ENCODE results near the gene VCX2.
"Not testable (repeated sequence)": the region's sequence is repeated elsewhere in the genome, so short reads cannot be mapped to it uniquely, and the experiment has no call there.

Gene VCX2

GRCh38 chrX:8171169-8171568, at the start of gene VCX2:
VCX2 (minus strand) TSS chrX:8171267; CDS start chrX:8170643, 624 bp downstream.
- not testable (repeated sequence) for ATAC-seq

GRCh38 chrX:8204943-8205342, 33.9 kb upstream of the VCX2 start:
- ATAC-seq: no peak

- no peak for ATAC-seq
Observed at GRCh38 chrX:8204169-8204935, 33.3 kb upstream of the VCX2 start.

- no peak for ATAC-seq
Observed at GRCh38 chrX:8201896-8202331, 30.8 kb upstream of the VCX2 start.

GRCh38 chrX:8196776-8197175, 25.7 kb upstream of the VCX2 start:
- no peak for ATAC-seq

DNA sequence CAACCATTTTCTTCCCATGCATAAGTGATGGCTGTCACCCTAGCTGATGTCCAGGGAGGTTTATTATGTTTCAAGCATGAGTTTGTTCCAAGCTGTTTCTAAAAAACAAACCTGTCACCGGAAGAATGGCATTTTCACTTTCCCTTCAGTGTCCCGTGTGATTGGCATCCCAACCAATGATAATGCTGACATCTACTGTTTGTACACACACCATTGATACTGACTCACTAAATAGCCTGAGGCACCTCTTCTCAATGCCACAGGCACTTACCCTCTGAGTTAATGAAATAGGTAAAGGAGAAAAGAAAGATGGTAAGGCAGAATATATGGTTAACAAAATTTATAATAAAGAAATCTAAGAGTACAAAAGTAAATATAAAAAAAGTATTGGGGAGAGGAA, 23.1 kb upstream of the VCX2 start:
- ATAC-seq: no peak

GRCh38 chrX:8192276-8192675, 21.2 kb upstream of the VCX2 start:
- no peak for ATAC-seq

DNA sequence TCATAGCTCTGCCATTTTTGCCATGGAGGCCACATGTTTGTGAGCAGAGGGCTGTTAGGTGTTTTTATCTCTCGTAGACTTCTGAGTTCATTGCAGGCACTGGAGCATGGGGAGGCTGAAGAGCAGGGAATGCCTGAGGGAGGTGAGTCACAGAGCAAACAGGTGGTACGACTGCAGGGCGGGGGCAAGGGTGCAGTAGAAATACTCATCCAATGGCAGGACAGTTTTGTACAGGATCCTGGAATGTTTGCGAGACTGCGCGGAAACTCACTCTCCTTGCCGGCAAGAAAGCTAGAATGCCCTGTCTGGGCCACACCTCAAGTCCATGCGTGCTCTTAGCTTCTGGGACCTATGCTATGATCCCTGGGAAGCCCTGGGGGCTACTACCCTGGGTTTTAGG, 20.0 kb upstream of the VCX2 start:
- ATAC-seq: no peak

DNA sequence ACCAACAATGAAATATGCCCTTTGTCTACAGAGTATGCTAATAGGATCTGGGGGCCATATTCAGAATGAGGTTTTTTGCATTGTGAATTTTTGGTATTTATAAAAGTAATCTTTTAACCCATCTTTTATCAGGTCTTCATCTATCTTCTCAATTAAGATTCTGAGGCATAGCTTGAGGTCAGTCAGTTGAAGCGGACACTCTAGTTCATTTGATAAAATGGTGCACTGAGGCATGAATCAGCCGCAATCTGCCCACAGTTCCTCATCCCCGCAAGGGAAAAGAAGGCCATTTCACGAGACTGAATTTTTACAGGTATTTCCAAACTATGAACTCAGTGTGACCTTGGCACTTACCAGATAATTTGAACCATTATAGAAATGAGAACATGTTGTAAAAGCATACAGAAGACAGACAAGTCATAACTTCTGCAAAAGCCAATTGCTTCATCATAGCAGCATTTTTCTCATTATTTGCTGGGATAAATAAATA, 19.3 kb upstream of the VCX2 start:
- no peak for ATAC-seq

- no peak for ATAC-seq
Observed at GRCh38 chrX:8189096-8189830, 18.2 kb upstream of the VCX2 start.

GRCh38 chrX:8183346-8183745, 12.3 kb upstream of the VCX2 start:
- no peak for ATAC-seq

GRCh38 chrX:8179656-8180055, 8.6 kb upstream of the VCX2 start:
- no peak for ATAC-seq

- ATAC-seq: not testable (repeated sequence)
Observed at GRCh38 chrX:8154011-8154410, 17.1 kb downstream of the VCX2 start.

GRCh38 chrX:8147226-8147625, 23.8 kb downstream of the VCX2 start:
- ATAC-seq: no peak

DNA sequence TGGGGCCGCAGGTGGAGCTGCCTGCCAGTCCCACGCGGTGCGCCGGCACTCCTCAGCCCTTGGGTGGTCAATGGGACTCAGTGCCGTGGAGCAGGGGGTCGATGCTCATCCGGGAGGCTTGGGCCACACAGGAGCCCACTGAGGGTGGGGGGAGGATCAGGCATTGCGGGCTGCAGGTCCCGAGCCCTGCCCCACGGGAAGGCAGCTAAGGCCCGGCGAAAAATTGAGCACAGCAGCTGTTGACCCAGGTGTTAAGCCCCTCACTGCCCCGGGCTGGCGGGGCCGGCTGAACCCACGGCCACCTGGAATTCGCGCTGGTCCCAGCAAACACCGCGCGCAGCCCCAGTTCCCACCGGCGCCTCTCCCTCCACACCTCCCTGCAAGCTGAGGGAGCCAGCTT, 26.1 kb downstream of the VCX2 start:
- no peak for ATAC-seq

GRCh38 chrX:8141896-8142295, 29.2 kb downstream of the VCX2 start:
- no peak for ATAC-seq

GRCh38 chrX:8140986-8141744, 29.9 kb downstream of the VCX2 start:
- ATAC-seq: no peak

GRCh38 chrX:8139716-8140115, 31.4 kb downstream of the VCX2 start:
- ATAC-seq: no peak

- ATAC-seq: no peak
Observed at GRCh38 chrX:8138252-8138651, 32.8 kb downstream of the VCX2 start.

DNA sequence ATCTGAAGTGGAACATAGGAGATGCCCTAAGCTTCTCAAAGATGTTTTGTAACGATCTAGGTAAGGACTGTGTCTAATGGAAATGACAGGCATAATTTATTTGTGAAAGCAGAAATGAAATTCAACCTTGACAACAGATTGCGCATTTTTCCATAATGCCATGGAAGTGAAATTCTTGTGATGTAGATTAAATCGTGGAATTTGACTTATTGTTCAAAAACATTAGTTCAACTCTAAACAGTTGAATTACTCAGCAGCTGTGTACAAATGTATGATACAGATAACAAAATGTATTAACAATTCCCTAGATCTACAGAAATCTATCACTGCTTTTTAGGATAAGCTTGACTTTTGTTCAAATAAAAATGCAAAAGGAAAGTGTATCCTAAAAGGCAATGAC, 44.4 kb downstream of the VCX2 start:
- ATAC-seq: no peak

DNA sequence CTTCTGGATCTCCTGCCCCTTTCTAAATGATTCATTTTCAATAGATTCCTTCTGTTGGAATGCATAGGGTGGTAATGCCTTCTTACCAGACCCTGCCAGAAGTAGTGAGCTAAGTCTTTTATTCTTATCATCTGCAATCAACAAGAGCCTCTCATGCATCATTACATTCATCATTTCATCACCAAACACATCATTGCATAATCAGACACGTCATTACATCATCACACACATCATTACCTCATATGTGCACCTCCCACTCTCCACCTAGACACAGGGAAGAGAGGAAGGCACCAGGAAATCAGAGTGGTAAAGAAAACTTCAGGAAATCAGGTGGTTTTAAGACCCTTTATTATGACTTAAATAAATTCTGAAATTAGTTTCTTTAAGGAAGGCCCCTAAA, 45.0 kb downstream of the VCX2 start:
- no peak for ATAC-seq

GRCh38 chrX:8125566-8125965, 45.5 kb downstream of the VCX2 start:
- no peak for ATAC-seq

DNA sequence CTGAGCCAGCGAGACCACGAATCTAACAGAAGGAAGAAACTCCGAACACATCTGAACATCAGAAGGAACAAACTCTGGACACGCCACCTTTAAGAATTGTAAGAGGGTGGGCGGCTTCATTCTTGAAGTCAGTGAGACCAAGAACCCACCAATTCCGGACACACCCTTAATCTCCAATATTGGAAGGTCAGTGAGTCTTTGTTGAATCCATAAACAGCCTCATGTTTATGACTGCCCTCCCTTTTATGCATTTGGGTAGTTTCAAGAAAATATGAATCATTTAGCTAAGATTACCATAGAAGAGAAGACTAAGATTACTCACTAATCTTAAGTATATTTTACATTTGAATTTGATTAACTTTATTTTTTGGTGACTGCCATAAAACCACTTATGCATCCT, 48.5 kb downstream of the VCX2 start:
- ATAC-seq: no peak

Measured in activated CD4-positive, CD25-positive, alpha-beta regulatory T cell treated with anti-CD3 and anti-CD28 coated beads, Interleukin-2, amount 50 U/mL, for 24 hours (primary cell).